Activated CD4-positive, CD25-positive, alpha-beta regulatory T cell treated with anti-CD3 and anti-CD28 coated beads, Interleukin-2, amount 50 U/mL, for 72 hours (primary cell): ENCODE measurements around the gene PIEZO2.

Experiments
- DNase-seq: peaks from one replicate; pipeline ENCODE4 v3.0.0; 2021

Gene PIEZO2

DNA sequence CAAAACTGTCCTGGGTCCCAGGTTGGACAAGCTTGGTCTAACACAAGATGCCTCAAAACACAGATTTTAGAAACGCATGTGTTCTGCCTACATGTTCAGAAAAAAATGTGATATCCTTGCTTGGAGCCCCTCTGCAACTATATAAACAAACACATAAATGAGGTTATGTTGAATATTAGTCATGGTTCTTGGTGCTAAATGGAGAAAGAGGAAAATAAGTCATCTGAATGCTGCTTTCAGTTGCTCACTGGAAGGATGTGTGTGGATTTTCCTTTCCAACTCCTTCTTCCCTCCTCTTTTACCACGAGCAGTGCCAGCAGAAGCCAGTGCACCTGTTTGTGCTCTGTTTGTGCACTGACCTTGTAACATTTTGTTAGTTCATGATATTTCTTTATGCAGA lies 85.3 kb downstream of the PIEZO2 start:
- no peak for DNase-seq

DNA sequence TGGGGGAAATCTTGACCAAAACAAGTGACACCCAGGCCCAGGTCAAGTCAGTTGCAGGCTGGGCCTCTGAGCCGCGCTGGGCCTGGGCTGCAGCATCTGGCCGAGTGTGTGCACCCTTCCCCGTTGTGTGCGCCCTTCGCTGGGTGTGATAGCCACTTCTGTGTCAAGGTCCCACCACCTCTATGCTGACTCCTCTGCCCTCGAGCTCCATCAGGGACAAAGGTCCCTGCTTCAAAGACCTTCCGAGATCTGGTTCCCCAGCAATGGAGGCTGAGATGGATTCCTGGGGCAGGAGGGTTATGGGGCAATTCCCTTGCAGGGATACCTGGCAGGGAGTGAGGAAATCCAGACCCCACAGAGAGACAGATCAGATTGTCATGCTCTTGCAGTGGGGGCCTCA lies 93.6 kb downstream of the PIEZO2 start:
- DNase-seq, result no peak

- no peak for DNase-seq
Measured at GRCh38 chr18:11054497-11054896, 94.9 kb downstream of the PIEZO2 start.

DNA sequence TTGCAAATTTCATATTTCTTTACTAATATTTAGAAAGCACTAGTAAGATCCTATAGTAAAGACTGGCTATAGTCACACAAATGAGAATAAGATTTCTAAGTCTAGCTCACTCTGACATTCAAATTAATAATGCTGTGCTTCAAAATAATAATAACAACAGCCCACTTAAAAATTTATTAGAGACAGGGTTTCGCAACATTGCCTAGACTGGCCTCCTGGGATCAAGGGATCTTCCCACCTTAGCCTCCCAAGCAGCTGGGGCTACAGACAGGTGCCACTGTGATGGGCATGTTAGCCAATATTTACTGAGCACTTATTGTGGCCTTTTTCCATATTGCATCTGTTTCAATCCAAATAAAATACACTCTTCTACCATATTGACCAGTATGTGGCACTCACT lies 96.1 kb downstream of the PIEZO2 start:
- DNase-seq, result no peak

GRCh38 chr18:11052800-11053199 lies 96.6 kb downstream of the PIEZO2 start:
- DNase-seq, result no peak

DNA sequence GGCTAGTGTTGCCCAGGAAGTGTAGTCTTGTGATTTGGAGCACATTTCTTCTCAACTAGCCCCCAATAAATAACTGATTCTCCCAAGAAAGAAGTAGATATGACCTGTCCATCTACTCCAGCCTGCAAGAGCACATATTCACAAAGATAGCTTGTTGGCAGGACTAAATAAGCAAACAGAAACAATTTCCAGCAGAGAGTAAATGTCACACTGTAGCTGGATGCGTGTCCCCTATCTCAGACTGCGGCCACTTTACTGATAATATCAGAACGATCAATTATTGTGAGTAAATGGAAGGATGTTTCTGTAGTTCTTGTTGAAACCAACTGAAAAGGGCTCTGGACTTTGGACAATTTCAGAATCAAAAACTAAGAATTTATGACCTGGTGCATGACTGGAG lies 97.9 kb downstream of the PIEZO2 start:
- no peak for DNase-seq

- DNase-seq, result no peak
Measured at GRCh38 chr18:11050966-11051365, 98.4 kb downstream of the PIEZO2 start.

- DNase-seq, result no peak
Measured at GRCh38 chr18:11047817-11048216, 101.6 kb downstream of the PIEZO2 start.

DNA sequence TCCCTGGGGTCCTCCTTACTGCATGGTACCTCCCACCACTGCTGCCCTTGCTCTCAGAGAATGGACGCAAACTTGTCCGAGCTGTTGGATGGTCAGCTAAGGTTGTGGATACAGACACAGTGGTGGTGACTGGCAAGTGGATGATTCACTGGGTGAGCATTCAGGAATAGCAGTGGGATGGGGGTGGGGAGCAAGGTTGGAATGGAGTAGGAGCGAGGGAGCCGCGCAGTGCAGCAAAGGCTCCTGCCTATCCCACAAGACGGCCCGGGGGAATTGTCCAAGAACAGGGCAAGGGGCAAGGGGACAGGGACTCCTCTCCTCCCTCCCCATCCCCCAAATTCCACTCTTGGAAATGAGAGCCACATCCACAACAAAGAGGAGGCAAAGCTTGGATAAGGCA lies 102.2 kb downstream of the PIEZO2 start:
- no peak for DNase-seq

DNA sequence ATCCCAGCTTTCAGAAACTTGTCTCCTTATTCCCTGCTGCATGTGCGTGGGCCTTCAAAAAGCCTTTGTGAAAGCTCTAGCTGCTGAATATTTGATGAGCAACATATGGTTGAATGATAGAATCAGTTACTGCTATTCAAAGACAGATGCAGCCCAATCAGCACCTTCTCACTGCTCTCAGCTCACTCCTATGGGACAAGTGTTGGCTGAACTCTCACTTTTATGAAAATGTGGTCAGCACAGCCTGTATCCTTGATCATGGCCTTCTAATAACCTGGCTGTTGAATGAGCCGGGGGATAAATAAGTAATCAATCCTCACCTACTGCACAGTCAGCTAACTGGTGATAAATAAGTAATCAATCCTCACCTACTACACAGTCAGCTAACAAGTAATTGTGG lies 103.2 kb downstream of the PIEZO2 start:
- no peak for DNase-seq

- DNase-seq, result no peak
Measured at GRCh38 chr18:11043694-11044093, 105.7 kb downstream of the PIEZO2 start.

GRCh38 chr18:11042247-11042646 lies 107.1 kb downstream of the PIEZO2 start:
- no peak for DNase-seq

DNA sequence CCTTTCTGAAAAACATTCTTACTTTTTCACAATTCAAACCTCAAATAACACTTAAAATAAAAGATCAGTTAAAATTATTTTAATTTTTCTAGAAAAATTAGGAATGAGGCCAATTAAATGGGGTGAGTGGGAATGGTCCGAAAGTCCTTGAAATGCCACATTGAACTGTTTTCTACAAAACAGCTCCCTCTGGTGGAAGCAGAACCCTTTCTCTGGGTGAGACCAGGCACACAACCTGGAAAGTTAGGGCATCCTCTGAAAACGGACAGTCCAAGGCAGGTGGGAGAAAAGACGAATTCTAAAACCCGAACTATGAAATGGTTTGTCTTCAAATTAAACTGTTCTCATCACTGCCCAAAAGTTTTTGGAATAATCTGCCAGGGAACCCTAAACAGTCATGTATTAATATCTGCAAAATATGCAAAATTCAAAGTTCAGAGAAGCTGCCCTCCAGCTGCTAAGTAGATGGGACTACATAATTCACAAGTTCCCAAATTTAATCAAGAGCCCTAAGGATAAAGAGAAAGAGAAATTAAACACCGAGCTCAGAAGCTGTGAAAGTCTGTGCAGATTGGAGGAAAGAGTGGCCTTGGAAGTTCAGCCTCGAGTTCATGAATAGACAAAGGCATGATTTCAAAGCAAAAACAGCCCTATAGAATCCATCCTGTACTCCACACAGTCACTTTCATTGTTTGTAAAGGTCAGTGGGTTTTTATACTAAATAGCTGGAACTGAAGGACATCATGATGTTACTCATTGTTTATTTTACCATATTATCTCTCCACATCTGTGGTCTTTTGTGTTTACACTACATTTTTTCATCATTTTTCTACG lies 108.3 kb downstream of the PIEZO2 start:
- DNase-seq, result no peak

DNA sequence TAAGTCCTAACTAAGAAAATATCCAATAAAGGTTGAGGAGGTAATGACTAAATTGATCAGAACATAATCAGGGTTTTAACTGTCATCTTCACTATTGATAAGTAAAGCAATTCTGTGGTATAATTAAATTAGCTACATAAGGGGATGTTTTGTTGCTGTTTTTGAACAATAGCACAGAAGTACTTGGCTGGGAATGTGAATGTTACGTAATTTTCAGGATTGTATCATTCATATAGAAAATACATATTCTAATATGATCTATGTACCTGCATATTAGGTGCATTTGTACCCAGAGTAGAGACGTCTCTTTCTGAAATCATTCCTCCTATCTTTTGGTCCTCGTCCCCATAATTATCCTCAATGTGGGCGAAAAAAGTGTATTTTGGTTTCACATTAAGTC lies 109.0 kb downstream of the PIEZO2 start:
- DNase-seq, result no peak

- no peak for DNase-seq
Measured at GRCh38 chr18:11037533-11038240, 111.7 kb downstream of the PIEZO2 start.

DNA sequence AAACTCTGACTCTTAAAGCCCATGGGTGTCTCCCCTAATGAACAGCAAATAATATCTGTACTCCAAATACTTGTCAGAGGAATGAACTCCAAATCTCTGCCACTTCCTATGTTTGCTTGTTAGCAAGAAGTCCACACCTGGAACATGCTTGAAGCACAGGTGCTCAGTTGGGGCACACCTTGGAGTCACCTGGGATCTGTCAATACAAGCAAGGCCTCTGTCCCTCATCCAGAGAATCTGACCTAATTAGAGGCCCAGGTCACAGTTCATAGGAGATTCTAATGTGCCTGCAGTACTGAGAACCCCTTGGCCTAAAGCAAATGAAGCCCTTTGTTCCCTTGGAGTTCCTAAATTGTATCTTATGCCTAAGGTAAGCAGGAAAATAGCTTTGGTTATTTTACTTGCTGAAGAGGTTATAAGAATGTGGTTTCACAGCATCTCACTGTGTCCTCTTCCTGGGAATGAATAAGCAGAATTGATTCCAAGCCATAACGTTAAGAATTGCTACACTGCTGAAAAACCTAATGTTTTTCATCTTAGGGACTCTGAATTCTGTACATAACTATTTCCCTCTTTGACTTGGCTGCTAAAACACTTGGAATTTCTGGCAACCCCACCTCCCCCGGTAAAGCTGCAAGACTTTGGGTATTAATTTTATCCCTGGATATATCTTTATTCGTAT lies 113.4 kb downstream of the PIEZO2 start:
- no peak for DNase-seq

- DNase-seq, result no peak
Measured at GRCh38 chr18:11035376-11035775, 114.0 kb downstream of the PIEZO2 start.

DNA sequence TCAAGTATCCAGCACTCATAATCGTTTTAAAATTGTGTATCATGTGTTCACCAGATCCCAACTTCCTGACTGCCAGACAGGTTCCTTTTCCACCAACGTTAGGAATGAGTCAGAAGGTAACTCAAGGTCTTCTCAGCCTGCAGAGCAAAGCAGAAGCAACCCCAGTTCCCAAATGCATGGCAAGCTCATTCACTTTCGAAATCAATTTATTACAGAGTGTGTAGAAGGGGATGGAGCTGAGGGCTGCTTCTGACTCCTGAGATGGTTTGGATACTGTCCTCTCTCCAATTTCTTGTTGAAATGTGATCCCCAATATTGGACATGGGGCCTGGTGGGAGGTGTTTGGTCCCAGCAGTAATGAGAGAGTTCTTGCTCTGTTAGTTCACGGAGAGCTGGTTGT lies 114.5 kb downstream of the PIEZO2 start:
- no peak for DNase-seq

DNA sequence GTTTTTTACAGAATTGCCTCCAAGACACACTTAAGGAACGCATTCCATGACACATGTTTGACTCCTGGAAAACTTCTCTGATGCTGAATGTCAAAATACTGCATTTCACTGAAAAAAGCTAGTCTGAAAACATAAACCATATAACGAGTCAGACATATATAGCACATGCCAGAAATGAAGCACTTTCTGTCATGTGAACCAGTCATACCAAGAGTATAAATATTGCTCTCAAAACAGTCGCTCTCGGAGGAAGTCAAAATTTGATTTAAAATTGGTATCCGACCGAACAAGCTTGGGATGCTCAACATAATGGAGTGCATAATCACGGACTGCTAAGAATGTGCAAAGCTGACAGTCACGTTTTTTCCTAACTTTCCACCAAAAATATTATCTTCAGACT lies 115.9 kb downstream of the PIEZO2 start:
- DNase-seq, result no peak

DNA sequence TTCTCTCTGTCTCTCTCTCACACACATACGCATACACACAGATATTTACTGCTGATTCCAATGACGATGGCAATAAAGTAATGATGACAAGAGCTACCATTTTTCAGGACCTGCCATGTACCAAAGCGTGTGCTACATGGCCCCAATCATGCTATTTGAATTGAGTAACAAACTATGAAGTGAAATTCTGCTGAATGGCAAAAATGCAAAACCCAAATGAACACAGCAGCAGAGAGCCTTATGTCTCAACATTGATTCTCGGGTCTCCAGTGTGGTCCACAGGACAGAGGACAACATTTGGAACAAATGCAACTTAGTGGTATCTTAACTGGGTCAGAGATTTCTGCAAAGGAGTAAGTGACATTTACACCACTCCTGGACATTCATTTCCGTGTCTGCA lies 117.4 kb downstream of the PIEZO2 start:
- no peak for DNase-seq

DNA sequence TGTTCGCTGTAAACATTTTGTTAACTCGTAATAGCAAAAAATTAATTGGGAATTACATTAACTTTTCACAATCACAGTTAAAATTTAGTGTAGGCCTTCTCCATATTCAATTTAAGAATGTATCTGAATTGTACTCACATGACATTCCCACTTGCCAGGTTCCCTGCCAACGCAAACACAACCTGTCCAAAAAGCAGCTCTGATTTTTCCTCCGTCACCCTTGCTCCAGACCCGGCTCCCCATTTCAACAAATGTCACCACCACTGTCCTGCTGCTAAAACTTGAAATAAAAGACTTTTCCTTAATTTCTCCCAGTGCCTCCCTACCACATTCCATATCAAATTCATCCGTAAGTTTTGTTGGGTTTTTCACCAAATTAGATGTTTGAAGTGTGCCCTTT lies 120.3 kb downstream of the PIEZO2 start:
- DNase-seq, result no peak

DNA sequence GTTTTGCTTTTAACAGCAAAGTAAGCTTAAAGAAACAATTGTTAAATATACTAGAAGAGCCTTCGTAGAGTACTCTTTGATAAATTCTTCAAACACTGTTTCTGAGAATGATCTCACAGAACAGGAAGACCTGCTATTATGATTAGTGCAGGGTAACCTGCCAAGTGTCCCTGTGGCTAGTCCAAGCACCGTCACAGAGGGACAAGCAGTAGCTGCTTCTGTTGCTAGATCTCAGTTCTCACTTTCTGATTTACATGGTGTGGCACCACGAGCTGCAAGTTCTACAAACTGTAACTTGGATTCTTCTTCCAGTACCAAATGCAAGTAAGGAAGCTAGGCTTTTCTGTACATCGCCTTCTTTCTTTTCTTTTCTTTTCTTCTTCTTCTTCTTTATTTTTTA lies 121.5 kb downstream of the PIEZO2 start:
- no peak for DNase-seq

GRCh38 chr18:11025671-11026070 lies 123.7 kb downstream of the PIEZO2 start:
- no peak for DNase-seq
